Lung (tissue), 12 donors: ENCODE data around the gene NPBWR2. TPM values are rescaled to one million over a fixed set of nuclear protein-coding genes. Genes with fewer than 3 reads are reported as not detected.

Experiments used
- ATAC-seq: fragments of 200-7000 bp; cut with Tn5 transposase; one replicate; pipeline ENCODE4 v1.9.1; 2020; ENCODE audit warnings: moderate number of reproducible peaks; ENCODE audit not compliant: insufficient read depth, low FRiP score
- DNase-seq, 3 donors: peaks; one replicate each; pipeline ENCODE4 v3.0.0-alpha.2; 2013 to 2017
- H3K27ac ChIP-seq, 2 donors: one replicate each; pipeline ENCODE4 v1.5.1; 2013; ENCODE audit warnings: mild to moderate bottlenecking in 2 of 2, moderate library complexity in 2 of 2, control low read depth in 1 of 2, inconsistent platforms in 1 of 2, low read depth in 1 of 2, low read length in 1 of 2
- H3K27me3 ChIP-seq, 3 donors: one replicate each; pipeline ENCODE4 v1.5.1; 2013; ENCODE audit warnings: low read length in 2 of 3; ENCODE audit not compliant: control insufficient read depth in 3 of 3, insufficient read depth in 3 of 3
- H3K36me3 ChIP-seq, 4 donors: one replicate each; pipeline ENCODE4 v1.5.1; 2013; ENCODE audit warnings: low read length in 4 of 4, mild to moderate bottlenecking in 1 of 4, moderate library complexity in 1 of 4; ENCODE audit not compliant: control insufficient read depth in 4 of 4, insufficient read depth in 4 of 4
- H3K4me1 ChIP-seq, 5 donors: one replicate each; pipeline ENCODE4 v1.5.1; 2013; ENCODE audit warnings: low read length in 5 of 5, mild to moderate bottlenecking in 2 of 5, moderate library complexity in 1 of 5; ENCODE audit not compliant: control insufficient read depth in 5 of 5, insufficient read depth in 5 of 5
- H3K4me3 ChIP-seq: one replicate; pipeline ENCODE4 v1.5.1; 2013; ENCODE audit warnings: mild to moderate bottlenecking, control low read depth, moderate library complexity
- H3K9ac ChIP-seq, 2 donors: one replicate each; pipeline ENCODE4 v1.5.1; 2013; ENCODE audit warnings: low read length in 2 of 2, control low read depth in 1 of 2; ENCODE audit not compliant: insufficient read depth in 1 of 2
- H3K9me3 ChIP-seq, 4 donors: one replicate each; pipeline ENCODE4 v1.5.1; 2013; ENCODE audit warnings: low read length in 3 of 4, mild to moderate bottlenecking in 1 of 4, moderate library complexity in 1 of 4; ENCODE audit not compliant: control insufficient read depth in 4 of 4, insufficient read depth in 3 of 4
- CTCF ChIP-seq: IDR thresholded peaks from 2 replicates; pipeline ENCODE4 v1.5.1; 2012; ENCODE audit warnings: mild to moderate bottlenecking; ENCODE audit errors: control extremely low read depth, extremely low read depth
- WGBS, 2 donors: extraction: QIAGEN DNeasy Blood & Tissue Kit; methylation state at CpG; one replicate each; pipeline ENCODE4 v1.1.7; 2013; 5-methylcytosine and 5-hydroxymethylcytosine counted together
- polyA plus RNA-seq, 2 donors: library from polyadenylated mRNA; stranded (reverse); fragments of 200-250 nt; gene quantifications; one replicate each; pipeline ENCODE4 v1.2.1, GENCODE V29; 2013
- total RNA-seq, 2 donors: library from RNA; depleted of rRNA in 1 of 2; stranded (reverse); fragments of >200 nt in 1 of 2; gene quantifications; one replicate each; pipeline ENCODE4 v1.2.1, GENCODE V29; 2014 to 2021
- donor health status: control.
- donor health status: control.
- donor health status: Bipolar disorder and iron deficiency.
- donor health status: healthy.
- donor health status: DM: yes; HTN: yes; CAD: no.

NPBWR2 gene
- total and polyA plus RNA-seq, 4 donors: not detected

GRCh38 chr20:64108731-64109681 is 1.6 kb upstream of the NPBWR2 start:
- Histone ChIP-seq H3K27me3 (peaks cover 0 to 2% (median 0%) of the 10 kb centered on the region in 3 donors), H3K27ac (no peak overlapping the region), H3K36me3 (no peaks in the 10 kb centered on the region), H3K4me3 (no peak overlapping the region), H3K9me3 (no peaks in the 10 kb centered on the region), H3K9ac (no peak overlapping the region), H3K4me1 (no peaks in the 10 kb centered on the region)
- no peak for DNase-seq
- TF ChIP-seq CTCF: no peak
- no peak for ATAC-seq
- WGBS, 2 donors: 79 to 86% methylated on average over 25 to 26 of the region's 26 CpGs

- no peak for DNase-seq
- H3K36me3 ChIP-seq: no peaks in the 10 kb centered on the region
- ATAC-seq: no peak
These were observed 532 bp upstream of the NPBWR2 start for GRCh38 chr20:64107736-64108457.

GRCh38 chr20:64106435-64106961 is 867 bp downstream of the NPBWR2 start:
- Histone ChIP-seq H3K9me3 (no peaks in the 10 kb centered on the region), H3K36me3 (no peaks in the 10 kb centered on the region), H3K4me1 (no peaks in the 10 kb centered on the region), H3K4me3 (no peak overlapping the region), H3K27ac (no peak overlapping the region), H3K9ac (no peak overlapping the region), H3K27me3 (peaks cover 4 to 7% (median 5%) of the 10 kb centered on the region in 3 donors)
- ATAC-seq (no peak), DNase-seq (no peak)
- no peak for TF ChIP-seq CTCF
- WGBS, 2 donors: 89 to 93% methylated on average over 28 of the region's 28 CpGs

More at GRCh38 chr20:64107736-64108457, 532 bp upstream of the NPBWR2 start:
- Histone ChIP-seq H3K4me3 (no peak overlapping the region), H3K27ac (no peak overlapping the region), H3K27me3 (peaks cover 0 to 5% (median 2%) of the 10 kb centered on the region in 3 donors), H3K4me1 (no peaks in the 10 kb centered on the region), H3K9me3 (no peaks in the 10 kb centered on the region), H3K9ac (no peak overlapping the region)
- no peak for TF ChIP-seq CTCF
- WGBS, 2 donors: 43 to 53% methylated on average over 19 of the region's 19 CpGs
